Posterior vena cava (tissue), 2 donors: ENCODE measurements around the gene VSTM2B. TPM values are rescaled to one million over a fixed set of nuclear protein-coding genes. Genes with fewer than 3 reads are reported as not detected.

Experiments used
- DNase-seq: peaks from one replicate; pipeline ENCODE4 v3.0.0-alpha.2; 2020; ENCODE audit warnings: low spot score
- intact Hi-C, 2 donors: fragments of 100-400 bp; cut with DNase I; formaldehyde crosslinking; loops; one replicate each; pipeline versions ENCODE4 v1.14.1 to v1.14.2; 2022 to 2023
- total RNA-seq, 2 donors: library from RNA; stranded (reverse); fragmentation: NEBNext Ultra II Directional; extraction: Animal tissue kit (Norgen Biotek cat#: 25700); gene quantifications; one replicate each; pipeline ENCODE4 v1.2.1, GENCODE V29; 2021
- donor health status: DM: yes; HTN: yes; CAD: no.
- donor health status: DM: yes; HTN: yes; CAD: no.

VSTM2B gene
- total RNA-seq, 2 donors from 2014 or later: not detected

GRCh38 chr19:29527500-29528328 is 1.9 kb downstream of the VSTM2B start:
- intact Hi-C loops: loop anchor here in 1 of 2 donors (10.0 kb wide), 1 partner anchor 243 kb away; no protein-coding TSS in a partner anchor

GRCh38 chr19:29528350-29528945 is 2.7 kb downstream of the VSTM2B start:
- DNase-seq: peak; percentile 89
- intact Hi-C loops: loop anchor here in 1 of 2 donors (10.0 kb wide), 1 partner anchor 244 kb away; no protein-coding TSS in a partner anchor

More at GRCh38 chr19:29527500-29528328, 1.9 kb downstream of the VSTM2B start:
- DNase-seq: peak; percentile 46

GRCh38 chr19:29528946-29529645 is 3.3 kb downstream of the VSTM2B start:
- intact Hi-C loops: loop anchor here in 1 of 2 donors (10.0 kb wide), 1 partner anchor 244 kb away; no protein-coding TSS in a partner anchor
- DNase-seq: peak; percentile 75

GRCh38 chr19:29529646-29530539 is 4.1 kb downstream of the VSTM2B start:
- intact Hi-C loops: loop anchor here in 1 of 2 donors (10.0 kb wide), 1 partner anchor 245 kb away; no protein-coding TSS in a partner anchor
- DNase-seq: peak; percentile 59

- intact Hi-C loops: no loop called here
- peak; percentile 60 for DNase-seq
Observed at GRCh38 chr19:29530540-29531457, 5.0 kb downstream of the VSTM2B start.

GRCh38 chr19:29531458-29532025 is 5.7 kb downstream of the VSTM2B start:
- peak; percentile 40 for DNase-seq
- intact Hi-C loops: no loop called here

GRCh38 chr19:29532097-29532496 is 6.3 kb downstream of the VSTM2B start:
- peak; percentile 22 for DNase-seq
- intact Hi-C loops: no loop called here

GRCh38 chr19:29532956-29533355 is 7.2 kb downstream of the VSTM2B start:
- intact Hi-C loops: no loop called here
- DNase-seq: peak; percentile 48

- peak; percentile 58 for DNase-seq
- intact Hi-C loops: no loop called here
Observed at GRCh38 chr19:29533578-29534544, 8.1 kb downstream of the VSTM2B start.

GRCh38 chr19:29535214-29535831 is 9.5 kb downstream of the VSTM2B start:
- peak; percentile 52 for DNase-seq
- intact Hi-C loops: no loop called here

- intact Hi-C loops: no loop called here
- peak; percentile 55 for DNase-seq
Observed at GRCh38 chr19:29535984-29536508, 10.3 kb downstream of the VSTM2B start.

GRCh38 chr19:29537181-29537580 is 11.4 kb downstream of the VSTM2B start:
- intact Hi-C loops: no loop called here
- peak; percentile 38 for DNase-seq

GRCh38 chr19:29537601-29538000 is 11.8 kb downstream of the VSTM2B start:
- intact Hi-C loops: no loop called here
- DNase-seq: peak; percentile 52

- intact Hi-C loops: no loop called here
- DNase-seq: peak; percentile 29
Observed at GRCh38 chr19:29538146-29538545, 12.4 kb downstream of the VSTM2B start.

GRCh38 chr19:29538651-29539050 is 12.9 kb downstream of the VSTM2B start:
- peak; percentile 47 for DNase-seq
- intact Hi-C loops: no loop called here

GRCh38 chr19:29539131-29539530 is 13.3 kb downstream of the VSTM2B start:
- DNase-seq: peak; percentile 41
- intact Hi-C loops: no loop called here
